LHCN-M2 (cell line): ENCODE data around the gene SUMF2. TPM values are rescaled to one million over a fixed set of nuclear protein-coding genes. Genes with fewer than 3 reads are reported as not detected.
"Not testable (repeated sequence)": the region's sequence is repeated elsewhere in the genome, so short reads cannot be mapped to it uniquely, and the experiment has no call there.

Source experiments
- DNase-seq: peaks from one replicate; pipeline ENCODE4 v3.0.0-alpha.2; 2012; ENCODE audit warnings: low read depth
- total RNA-seq: library from RNA; depleted of rRNA; stranded (reverse); fragments of >200 nt; gene quantifications from 2 replicates; pipeline ENCODE4 v1.2.3, GENCODE V29; 2014; rRNA removed

SUMF2 gene
- total RNA-seq, 1 experiment from 2014 or later = 252 TPM

GRCh38 chr7:56106108-56107073 lies 42.3 kb downstream of the SUMF2 start, which contains the start of gene CHCHD2:
Gene CHCHD2, minus strand, starts transcription at chr7:56106476. Its CDS starts 63 bp downstream, at chr7:56106413.
- DNase-seq = peak; percentile 100

- DNase-seq = no peak
These were observed 43.8 kb downstream of the SUMF2 start for GRCh38 chr7:56107954-56108258.

GRCh38 chr7:56110611-56111010 lies 46.5 kb downstream of the SUMF2 start:
- no peak for DNase-seq

GRCh38 chr7:56112244-56112643 lies 48.2 kb downstream of the SUMF2 start:
- not testable (repeated sequence) for DNase-seq

- no peak for DNase-seq
These were observed 51.9 kb downstream of the SUMF2 start, which contains the start of gene NUPR2 for GRCh38 chr7:56115852-56116538. Gene NUPR2, minus strand, starts transcription at chr7:56116417. Its CDS starts 103 bp downstream, at chr7:56116314.

DNA sequence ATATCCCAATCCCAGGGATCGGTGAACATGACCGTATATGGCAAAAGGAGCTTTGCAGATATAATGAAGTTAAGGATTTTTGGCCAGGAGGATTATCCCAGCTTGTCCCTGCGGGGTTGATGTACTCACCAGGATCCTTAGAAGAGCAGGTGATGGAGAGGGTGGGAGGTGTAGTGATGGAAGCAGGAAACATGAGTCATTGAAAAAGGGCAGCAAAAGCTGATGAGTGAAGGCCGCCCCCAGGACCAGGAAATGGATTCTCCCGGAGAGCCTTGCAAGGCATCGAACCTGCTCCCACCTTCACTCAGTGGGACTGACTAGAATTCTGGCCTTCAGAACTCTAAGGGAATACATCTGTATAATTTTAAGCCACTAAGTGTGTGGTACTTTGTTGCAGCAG lies 57.4 kb downstream of the SUMF2 start:
- no peak for DNase-seq

- DNase-seq = no peak
These were observed 60.9 kb downstream of the SUMF2 start for GRCh38 chr7:56124981-56125380.

DNA sequence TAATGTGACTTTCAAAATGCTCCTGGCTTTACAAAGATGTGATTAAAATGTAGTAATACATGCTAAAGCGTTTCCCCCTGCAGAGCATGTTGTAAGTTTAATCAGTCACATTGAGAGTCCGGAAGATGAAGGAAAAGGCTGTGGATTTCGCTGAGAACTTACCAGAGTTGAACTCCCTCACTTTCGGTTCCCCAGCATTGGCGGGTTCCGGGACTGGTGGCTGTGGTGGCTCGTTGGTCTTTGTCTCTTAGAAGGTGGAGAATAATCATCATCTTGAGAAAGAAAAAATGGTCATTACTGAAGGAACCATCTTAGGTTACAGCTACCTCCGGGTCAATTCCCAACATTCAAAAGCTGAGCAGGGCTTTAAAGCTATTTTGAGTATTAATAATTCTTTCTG lies 61.7 kb downstream of the SUMF2 start:
- DNase-seq = no peak

DNA sequence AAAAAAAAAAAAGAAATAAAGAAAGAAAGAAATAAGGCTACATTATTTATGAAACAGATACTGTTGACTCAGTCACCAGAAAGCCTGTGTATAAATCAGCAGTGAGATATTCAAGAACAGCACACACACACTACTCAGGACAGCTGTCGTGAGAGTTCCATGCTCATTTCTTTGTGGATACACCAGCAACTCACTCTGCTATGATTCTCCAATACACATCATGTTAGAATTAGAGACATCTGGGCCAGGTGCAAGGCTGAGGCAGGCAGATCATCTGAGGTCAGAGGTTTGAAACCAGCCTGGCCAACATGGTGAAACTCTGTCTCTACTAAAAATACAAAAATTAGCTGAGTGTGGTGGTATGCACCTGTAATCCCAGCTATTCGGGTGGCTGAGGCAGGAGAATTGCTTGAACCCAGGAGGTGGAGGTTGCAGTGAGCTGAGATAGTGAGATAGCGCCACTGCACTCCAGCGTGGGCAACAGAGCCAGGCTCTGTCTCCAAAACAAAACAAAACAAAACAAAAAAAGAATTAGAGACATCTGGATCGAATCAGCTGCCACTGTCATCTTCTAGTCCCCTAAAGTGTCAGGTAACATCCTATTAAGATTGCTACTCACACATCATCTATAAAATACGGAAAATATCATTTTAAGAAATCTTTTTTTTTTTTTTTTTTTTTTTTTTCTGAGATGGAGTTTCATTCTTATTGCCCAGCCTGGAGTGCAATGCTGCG lies 63.3 kb downstream of the SUMF2 start:
- peak; percentile 17 for DNase-seq

Other genes with a start within 250 kb of the SUMF2 start
- not detected in 2 replicates for gene SEPTIN14, start 201.5 kb upstream of the SUMF2 start, total RNA-seq
- gene ZNF713, start 176.8 kb upstream of the SUMF2 start, total RNA-seq = 1.7 and 2.1 TPM in 2 replicates
- gene MRPS17, start 112.4 kb upstream of the SUMF2 start, total RNA-seq = 18.4 and 19.3 TPM in 2 replicates
- 60.9 and 75.7 TPM in 2 replicates for gene NIPSNAP2, start 99.7 kb upstream of the SUMF2 start, total RNA-seq
- 81.0 and 103 TPM in 2 replicates for gene PSPH, start 12.8 kb upstream of the SUMF2 start, total RNA-seq
- 318 and 320 TPM in 2 replicates for gene CCT6A, start 12.5 kb upstream of the SUMF2 start, total RNA-seq
- gene PHKG1, start 28.7 kb downstream of the SUMF2 start, total RNA-seq = 0.38 and 0.46 TPM in 2 replicates
- gene CHCHD2, start 42.2 kb downstream of the SUMF2 start, total RNA-seq = 641 and 683 TPM in 2 replicates
- gene NUPR2, start 52.1 kb downstream of the SUMF2 start, total RNA-seq = not detected in 2 replicates